PFSK-1 (cell line): Measurements from ENCODE around the gene FAM13A.

ENCODE experiments used
- FOXP2 ChIP-seq: optimal IDR thresholded peaks from 2 replicates; pipeline ENCODE3; 2011; ENCODE audit warnings: borderline replicate concordance, control low read depth, inconsistent platforms; ENCODE audit not compliant: insufficient read depth; ENCODE audit errors: extremely low read length, extremely low read depth
- POLR2AphosphoS5 ChIP-seq: IDR thresholded peaks from 2 replicates; pipeline ENCODE4 v1.6.1; 2012; ENCODE audit warnings: low read depth, mild to moderate bottlenecking, control low read depth, low read length, moderate library complexity
- REST ChIP-seq, 2 experiments: IDR thresholded peaks; 2 replicates each; pipeline versions ENCODE4 v1.6.1 to v1.8.0; 2011 to 2012; ENCODE audit warnings: low read depth in 2 of 2, low read length in 2 of 2, control low read depth in 1 of 2, inconsistent platforms in 1 of 2, mild to moderate bottlenecking in 1 of 2, moderate library complexity in 1 of 2; ENCODE audit not compliant: insufficient read depth in 1 of 2
- SIN3A ChIP-seq: IDR thresholded peaks from 2 replicates; pipeline ENCODE4 v1.6.1; 2012; ENCODE audit warnings: mild to moderate bottlenecking, low read length, moderate library complexity, borderline replicate concordance; ENCODE audit not compliant: insufficient read depth
- TAF1 ChIP-seq: IDR thresholded peaks from 2 replicates; pipeline ENCODE4 v1.6.1; 2012; ENCODE audit warnings: low read length, control low read depth, borderline replicate concordance; ENCODE audit not compliant: insufficient read depth

FAM13A gene

GRCh38 chr4:88758264-88758663, 298.7 kb downstream of the FAM13A start:
- TF ChIP-seq POLR2AphosphoS5 (no peak), TAF1 (no peak), FOXP2 (no peak), REST (IDR thresholded peaks at IDR 0.05; ENCODE audit: insufficient read depth in 1 of 2, low read depth in 2 of 2, low read length in 2 of 2) (no peak), SIN3A (no peak)

GRCh38 chr4:88757776-88758175, 299.2 kb downstream of the FAM13A start:
- TF ChIP-seq POLR2AphosphoS5 (no peak), TAF1 (no peak), REST (IDR thresholded peaks at IDR 0.05; ENCODE audit: insufficient read depth in 1 of 2, low read depth in 2 of 2, low read length in 2 of 2) (no peak), SIN3A (no peak), FOXP2 (no peak)

- TF ChIP-seq SIN3A (no peak), FOXP2 (no peak), REST (IDR thresholded peaks at IDR 0.05; ENCODE audit: insufficient read depth in 1 of 2, low read depth in 2 of 2, low read length in 2 of 2) (no peak), POLR2AphosphoS5 (no peak), TAF1 (no peak)
Measured at GRCh38 chr4:88757067-88757466, 299.9 kb downstream of the FAM13A start.

- no peak for TF ChIP-seq TAF1
- no peak for TF ChIP-seq REST (IDR thresholded peaks at IDR 0.05; ENCODE audit: insufficient read depth in 1 of 2, low read depth in 2 of 2, low read length in 2 of 2)
- TF ChIP-seq FOXP2: no peak
- TF ChIP-seq POLR2AphosphoS5: no peak
- no peak for TF ChIP-seq SIN3A
Measured at GRCh38 chr4:88756149-88756548, 300.8 kb downstream of the FAM13A start.

GRCh38 chr4:88755454-88755853, 301.5 kb downstream of the FAM13A start:
- TF ChIP-seq SIN3A (no peak), POLR2AphosphoS5 (no peak), FOXP2 (no peak), TAF1 (no peak), REST (IDR thresholded peaks at IDR 0.05; ENCODE audit: insufficient read depth in 1 of 2, low read depth in 2 of 2, low read length in 2 of 2) (no peak)
